Panc1 (cell line): ENCODE measurements around the gene PLAAT5. TPM values are rescaled to one million over a fixed set of nuclear protein-coding genes. Genes with fewer than 3 reads are reported as not detected.

Experiments
- ATAC-seq: fragments of 200-7000 bp; cut with Tn5 transposase; 2 replicates; pipeline ENCODE4 v1.9.1; 2020; ENCODE audit warnings: mild to moderate bottlenecking, moderate library complexity
- Bru-seq: library from RNA; stranded (reverse); fragments of 400-500 nt; gene quantifications from one replicate; lab custom pipeline; 2021; lab: Mats Ljungman, UMichigan
- BruChase-seq, 2 experiments: library from RNA; stranded (reverse); fragments of 400-500 nt; gene quantifications; one replicate each; lab custom pipeline; 2021; lab: Mats Ljungman, UMichigan
- BruUV-seq: library from RNA; stranded (reverse); fragments of 400-500 nt; replicated peaks from 2 replicates; lab custom pipeline; 2021; lab: Mats Ljungman, UMichigan
- CTCF ChIA-PET: fragments of 300-600 bp; sonication (Branson Sonifier 250); formaldehyde crosslinking; loops from one replicate; lab custom pipeline; 2022; ENCODE audit warnings: antibody characterized with exemption; lab: Charles Lee
- POLR2A ChIA-PET: fragments of 300-600 bp; sonication (Branson Sonifier 250); formaldehyde crosslinking; loops from one replicate; lab custom pipeline; 2022; ENCODE audit warnings: antibody characterized with exemption; lab: Charles Lee
- DNase-seq: peaks from one replicate; pipeline ENCODE4 v3.0.0-alpha.2; 2010; ENCODE audit warnings: low read depth, low spot score
- H3K27ac ChIP-seq: 2 replicates; pipeline ENCODE4 v1.5.1; 2011; ENCODE audit warnings: mild to moderate bottlenecking, low read length, inconsistent platforms
- H3K27me3 ChIP-seq: fragments of 200-500 bp; sonication (Bioruptor generic); 2 replicates; pipeline ENCODE4 v1.6.0; 2014; ENCODE audit warnings: low read length, inconsistent platforms; ENCODE audit not compliant: control insufficient read depth, insufficient read depth
- H3K36me3 ChIP-seq: fragments of 200-500 bp; sonication (Bioruptor generic); 2 replicates; pipeline ENCODE4 v1.5.1; 2014; ENCODE audit warnings: inconsistent platforms, mild to moderate bottlenecking, low read length, moderate library complexity; ENCODE audit not compliant: control insufficient read depth, insufficient read depth
- H3K4me1 ChIP-seq: 2 replicates; pipeline ENCODE4 v1.5.1; 2011; ENCODE audit warnings: inconsistent platforms, mild to moderate bottlenecking, low read length, moderate library complexity; ENCODE audit not compliant: control insufficient read depth, insufficient read depth
- H3K4me3 ChIP-seq, 2 experiments: 2 replicates each; pipeline ENCODE4 v1.5.1; 2011 to 2012; ENCODE audit warnings: low read depth in 2 of 2, low read length in 2 of 2, mild to moderate bottlenecking in 2 of 2, inconsistent platforms in 1 of 2, moderate library complexity in 1 of 2
- H3K9me3 ChIP-seq: fragments of 200-500 bp; sonication (Bioruptor generic); 2 replicates; pipeline ENCODE4 v1.5.1; 2014; ENCODE audit warnings: low read depth, mild to moderate bottlenecking, inconsistent platforms, low read length, moderate library complexity; ENCODE audit not compliant: control insufficient read depth, insufficient read depth
- POLR2AphosphoS5 ChIP-seq: IDR thresholded peaks from 2 replicates; pipeline ENCODE4 v1.6.1; 2012; ENCODE audit warnings: mild to moderate bottlenecking, low read depth, low read length, moderate library complexity
- REST ChIP-seq, 2 experiments: IDR thresholded peaks; 2 replicates each; pipeline ENCODE4 v1.6.1; 2011 to 2012; ENCODE audit warnings: low read depth in 2 of 2, control low read depth in 1 of 2, low read length in 1 of 2, mild to moderate bottlenecking in 1 of 2, moderate library complexity in 1 of 2; ENCODE audit not compliant: insufficient read depth in 1 of 2
- SIN3A ChIP-seq: IDR thresholded peaks from 2 replicates; pipeline ENCODE4 v1.6.1; 2012; ENCODE audit warnings: low read depth, mild to moderate bottlenecking, low read length, moderate library complexity, borderline replicate concordance; ENCODE audit not compliant: insufficient read depth
- TCF7L2 ChIP-seq: IDR thresholded peaks from 2 replicates; pipeline ENCODE4 v1.6.1; 2011; ENCODE audit warnings: mild to moderate bottlenecking, low read depth, low read length, inconsistent platforms
- in situ Hi-C: cut with HindIII; loops from 2 replicates; pipeline ENCODE4 v1.10.0; 2016; ENCODE audit warnings: low sequenced_read_pairs, low pct_unique_long_range_greater_than_20kb
- intact Hi-C: fragments of 100-400 bp; cut with micrococcal nuclease; formaldehyde crosslinking; loops from one replicate; pipeline ENCODE4 v1.10.0; 2022; ENCODE audit not compliant: unreplicated experiment
- long read RNA-seq: library from polyadenylated mRNA; unstranded; transcript quantifications from one replicate; pipeline ENCODE4 v2.0.0, GENCODE V29; 2021; ENCODE audit not compliant: unreplicated experiment
- polyA plus RNA-seq: library from polyadenylated mRNA; unstranded; fragments of >200 nt; gene quantifications from one replicate; pipeline ENCODE4 v1.2.1, GENCODE V29; 2012; ENCODE audit warnings: missing spikeins; ENCODE audit not compliant: insufficient read length
- total RNA-seq: library from RNA; stranded (reverse); gene quantifications from one replicate; pipeline ENCODE4 v1.2.1, GENCODE V29; 2021; ENCODE audit not compliant: unreplicated experiment
- TF ChIP-seq, protein P1 (sequence below): fragments of 450-650 bp; IDR thresholded peaks from 2 replicates; pipeline ENCODE4 v1.5.1; 2017; ENCODE audit warnings: mild to moderate bottlenecking

The PLAAT5 gene, protein sequence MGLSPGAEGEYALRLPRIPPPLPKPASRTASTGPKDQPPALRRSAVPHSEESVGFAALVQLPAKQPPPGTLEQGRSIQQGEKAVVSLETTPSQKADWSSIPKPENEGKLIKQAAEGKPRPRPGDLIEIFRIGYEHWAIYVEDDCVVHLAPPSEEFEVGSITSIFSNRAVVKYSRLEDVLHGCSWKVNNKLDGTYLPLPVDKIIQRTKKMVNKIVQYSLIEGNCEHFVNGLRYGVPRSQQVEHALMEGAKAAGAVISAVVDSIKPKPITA
- total RNA-seq (not detected), Bru-seq, nascent RNA (percentile 12 among the genes with signal in this experiment), BruChase-seq, experiment 1, labeled RNA remaining after a 2-hour chase (percentile 8 among the genes with signal in this experiment), BruChase-seq, experiment 2, labeled RNA remaining after a 6-hour chase (percentile 4 among the genes with signal in this experiment)
- not detected for polyA plus RNA-seq
- long read RNA-seq: 0 reads

GRCh38 chr11:63490551-63491239, at the start of gene PLAAT5:
PLAAT5 (minus strand) TSS chr11:63491167; CDS start chr11:63491034, 133 bp downstream.
- ChIA-PET POLR2A (interaction anchor here (0.6 kb wide), 2 partner anchors 251 to 426 kb away, joined by 3 to 5 read pairs; no protein-coding TSS in a partner anchor), CTCF (no interaction called here)

More at GRCh38 chr11:63490551-63491239, at the start of gene PLAAT5:
- DNase-seq (no peak), ATAC-seq (peak; percentile 67; the same call in 1 of the 2 replicates)
- H3K4me3 ChIP-seq: peak within 1 kb of the TSS; percentile 28 to 34
- in situ Hi-C loops (no loop called here), intact Hi-C loops (no loop called here)
- peaks cover 26% of the 10 kb centered on the region for H3K27me3 ChIP-seq
- TF ChIP-seq SIN3A (no peak), POLR2AphosphoS5 (no peak), TCF7L2 (no peak), REST (IDR thresholded peaks at IDR 0.05; ENCODE audit: insufficient read depth in 1 of 2, low read depth in 2 of 2, low read length in 1 of 2) (no peak)
- TF ChIP-seq, protein P1, sequence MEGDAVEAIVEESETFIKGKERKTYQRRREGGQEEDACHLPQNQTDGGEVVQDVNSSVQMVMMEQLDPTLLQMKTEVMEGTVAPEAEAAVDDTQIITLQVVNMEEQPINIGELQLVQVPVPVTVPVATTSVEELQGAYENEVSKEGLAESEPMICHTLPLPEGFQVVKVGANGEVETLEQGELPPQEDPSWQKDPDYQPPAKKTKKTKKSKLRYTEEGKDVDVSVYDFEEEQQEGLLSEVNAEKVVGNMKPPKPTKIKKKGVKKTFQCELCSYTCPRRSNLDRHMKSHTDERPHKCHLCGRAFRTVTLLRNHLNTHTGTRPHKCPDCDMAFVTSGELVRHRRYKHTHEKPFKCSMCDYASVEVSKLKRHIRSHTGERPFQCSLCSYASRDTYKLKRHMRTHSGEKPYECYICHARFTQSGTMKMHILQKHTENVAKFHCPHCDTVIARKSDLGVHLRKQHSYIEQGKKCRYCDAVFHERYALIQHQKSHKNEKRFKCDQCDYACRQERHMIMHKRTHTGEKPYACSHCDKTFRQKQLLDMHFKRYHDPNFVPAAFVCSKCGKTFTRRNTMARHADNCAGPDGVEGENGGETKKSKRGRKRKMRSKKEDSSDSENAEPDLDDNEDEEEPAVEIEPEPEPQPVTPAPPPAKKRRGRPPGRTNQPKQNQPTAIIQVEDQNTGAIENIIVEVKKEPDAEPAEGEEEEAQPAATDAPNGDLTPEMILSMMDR: no peak
- H3K4me1 ChIP-seq: no peaks in the 10 kb centered on the region
- H3K27ac ChIP-seq: no peak within 1 kb of the TSS
- no peaks in the 10 kb centered on the region; the same call in 1 of the 2 replicates for H3K9me3 ChIP-seq
- BruUV-seq: no TSS peak
- no peaks in the 10 kb centered on the region for H3K36me3 ChIP-seq
